ENCODE data around the gene METTL25B. TPM values are rescaled to one million over a fixed set of nuclear protein-coding genes. Genes with fewer than 3 reads are reported as not detected.
A peak's percentile ranks its signal among the peaks of the same experiment; 100 is the strongest.

The METTL25B gene
- total and polyA plus RNA-seq, 8 donors: 15.2 to 90.2 (median 53.5) TPM

GRCh38 chr1:156747742-156748669 lies 19.7 kb downstream of the METTL25B start:
- peak in 1 of 2 donors; percentile 48 for DNase-seq
- TF ChIP-seq CTCF (IDR thresholded peaks at IDR 0.05): no peak
- no peak for TF ChIP-seq POLR2A (IDR thresholded peaks at IDR 0.05)
- TF ChIP-seq POLR2AphosphoS5 (IDR thresholded peaks at IDR 0.05): no peak
- no peak for TF ChIP-seq EP300 (IDR thresholded peaks at IDR 0.05)
- Histone ChIP-seq H3K9me3 (no peaks in the 10 kb centered on the region), H3K27me3 (no peaks in the 10 kb centered on the region), H3K4me1 (peaks cover 52 to 68% (median 67%) of the 10 kb centered on the region in 4 donors), H3K27ac (peak overlapping the region; percentile 85 to 98 (median 98)), H3K36me3 (peaks cover 18 to 27% (median 23%) of the 10 kb centered on the region in 4 donors), H3K4me3 (peak overlapping the region; percentile 79 to 99 (median 88))
- WGBS, 5 donors: 1 to 7% (median 6%) methylated on average over 8 of the region's 8 CpGs
- intact Hi-C loops (cut with DNase I; ENCODE audit: low total_unique reads): no loop called here

- peak; percentile 78 to 86 for DNase-seq
- Histone ChIP-seq H3K9me3 (no peaks in the 10 kb centered on the region), H3K27ac (peak overlapping the region; percentile 85 to 98 (median 98)), H3K4me1 (peaks cover 54 to 77% (median 73%) of the 10 kb centered on the region in 4 donors), H3K4me3 (peak overlapping the region; percentile 79 to 99 (median 88)), H3K27me3 (no peaks in the 10 kb centered on the region), H3K36me3 (peaks cover 9 to 19% (median 14%) of the 10 kb centered on the region in 4 donors)
- TF ChIP-seq POLR2AphosphoS5 (IDR thresholded peaks at IDR 0.05) (peak in 2 of 3 donors; percentile 60 to 73), EP300 (IDR thresholded peaks at IDR 0.05) (no peak)
- WGBS, 5 donors: 1 to 4% (median 2%) methylated on average over 9 of the region's 9 CpGs
- intact Hi-C loops (cut with DNase I; ENCODE audit: low total_unique reads): no loop called here
Measured at GRCh38 chr1:156748670-156749418, 20.6 kb downstream of the METTL25B start.

- Histone ChIP-seq H3K9me3 (no peaks in the 10 kb centered on the region), H3K4me3 (peak overlapping the region; percentile 79 to 99 (median 88)), H3K4me1 (peaks cover 54 to 77% (median 73%) of the 10 kb centered on the region in 4 donors), H3K27ac (peak overlapping the region; percentile 85 to 98 (median 98)), H3K27me3 (no peaks in the 10 kb centered on the region), H3K36me3 (peaks cover 3 to 11% (median 7%) of the 10 kb centered on the region in 4 donors)
- intact Hi-C loops (cut with DNase I; ENCODE audit: low total_unique reads): no loop called here
- DNase-seq: peak; percentile 51 to 68
- 6 to 17% (median 14%) methylated on average over 6 to 8 of the region's 8 CpGs for WGBS, 5 donors
- TF ChIP-seq EP300 (IDR thresholded peaks at IDR 0.05) (no peak), POLR2AphosphoS5 (IDR thresholded peaks at IDR 0.05) (peak in 1 of 3 donors; percentile 27), POLR2A (IDR thresholded peaks at IDR 0.05) (no peak), CTCF (IDR thresholded peaks at IDR 0.05) (no peak)
Measured at GRCh38 chr1:156749419-156750118, 21.3 kb downstream of the METTL25B start.

- TF ChIP-seq POLR2A (IDR thresholded peaks at IDR 0.05) (no peak), POLR2AphosphoS5 (IDR thresholded peaks at IDR 0.05) (peak in 1 of 3 donors; percentile 35)
- 0 to 5% (median 2%) methylated on average over 5 of the region's 5 CpGs for WGBS, 5 donors
- H3K4me1 ChIP-seq: peaks cover 54 to 70% (median 66%) of the 10 kb centered on the region in 4 donors
- H3K27ac ChIP-seq: peak overlapping the region; percentile 85 to 98 (median 98)
- DNase-seq: peak; percentile 34 to 82
- H3K4me3 ChIP-seq: peak overlapping the region; percentile 79 to 99 (median 88)
- intact Hi-C loops (cut with DNase I; ENCODE audit: low total_unique reads): no loop called here
- H3K36me3 ChIP-seq: peaks cover 0 to 5% (median under 1%) of the 10 kb centered on the region in 4 donors
- H3K9me3 ChIP-seq: no peaks in the 10 kb centered on the region
- H3K27me3 ChIP-seq: no peaks in the 10 kb centered on the region
Measured at GRCh38 chr1:156750191-156750672, 22.0 kb downstream of the METTL25B start.

Measured in stomach (tissue), 9 donors.